Stimulated activated CD4-positive, alpha-beta T cell treated with anti-CD3 and anti-CD28 coated beads, Interleukin-1b, Interleukin-23, amount 100 ng/mL, for 24 hours (primary cell): ENCODE measurements around the gene CHD6.

Source experiments
- DNase-seq, 4 experiments: peaks; one replicate each; pipeline ENCODE4 v3.0.0-alpha.2; 2020; ENCODE audit warnings: low read depth in 4 of 4, low spot score in 1 of 4

CHD6 gene

GRCh38 chr20:41405436-41405835 is 212.7 kb downstream of the CHD6 start:
- DNase-seq, result no peak

- DNase-seq, result no peak
Observed at GRCh38 chr20:41403604-41404003, 214.6 kb downstream of the CHD6 start.

GRCh38 chr20:41398408-41398807 is 219.8 kb downstream of the CHD6 start:
- no peak for DNase-seq

- DNase-seq, result no peak
Observed at GRCh38 chr20:41395667-41396664, 222.2 kb downstream of the CHD6 start.

- DNase-seq, result no peak
Observed at GRCh38 chr20:41394931-41395666, 223.1 kb downstream of the CHD6 start.

GRCh38 chr20:41394081-41394480 is 224.1 kb downstream of the CHD6 start:
- DNase-seq, result no peak

- DNase-seq, result no peak
Observed at GRCh38 chr20:41393705-41394066, 224.5 kb downstream of the CHD6 start.

- DNase-seq, result no peak
Observed at GRCh38 chr20:41392871-41393704, 225.1 kb downstream of the CHD6 start.

- no peak for DNase-seq
Observed at GRCh38 chr20:41392295-41392694, 225.9 kb downstream of the CHD6 start.

GRCh38 chr20:41391587-41392001 is 226.6 kb downstream of the CHD6 start:
- DNase-seq, result no peak

GRCh38 chr20:41390889-41391288 is 227.3 kb downstream of the CHD6 start:
- no peak for DNase-seq

GRCh38 chr20:41387444-41387851 is 230.7 kb downstream of the CHD6 start:
- DNase-seq, result no peak

- DNase-seq, result no peak
Observed at GRCh38 chr20:41386502-41387427, 231.4 kb downstream of the CHD6 start.

GRCh38 chr20:41382791-41383305 is 235.3 kb downstream of the CHD6 start:
- DNase-seq, result no peak

GRCh38 chr20:41380551-41381193 is 237.5 kb downstream of the CHD6 start:
- DNase-seq, result no peak

- DNase-seq, result no peak
Observed at GRCh38 chr20:41379551-41379950, 238.6 kb downstream of the CHD6 start.

- DNase-seq, result no peak
Observed at GRCh38 chr20:41377275-41377674, 240.9 kb downstream of the CHD6 start.

- DNase-seq, result no peak
Observed at GRCh38 chr20:41376349-41376748, 241.8 kb downstream of the CHD6 start.

- DNase-seq, result no peak
Observed at GRCh38 chr20:41375846-41376245, 242.3 kb downstream of the CHD6 start.
